Endothelial cell of umbilical vein (primary cell): ENCODE data around the gene ATF3.

ENCODE experiments used
- CTCF ChIP-seq, 2 donors: IDR thresholded peaks; 1 replicate in 1 of 2; 2 replicates in 1 of 2; pipeline ENCODE4 v1.5.1; 2011; ENCODE audit warnings: low read length in 2 of 2, mild to moderate bottlenecking in 2 of 2, moderate library complexity in 2 of 2, control low read depth in 1 of 2, inconsistent platforms in 1 of 2, low read depth in 1 of 2; ENCODE audit not compliant: insufficient read depth in 1 of 2; ENCODE audit errors: extremely low read depth in 1 of 2
- EZH2 ChIP-seq: IDR thresholded peaks from 2 replicates; pipeline ENCODE4 v1.6.1; 2012; ENCODE audit warnings: borderline replicate concordance, low read depth, mild to moderate bottlenecking, moderate library complexity, low read length, inconsistent platforms; ENCODE audit not compliant: severe bottlenecking
- FOS ChIP-seq: IDR thresholded peaks from 2 replicates; pipeline ENCODE4 v1.6.1; 2011; ENCODE audit warnings: mild to moderate bottlenecking, low read length, moderate library complexity, borderline replicate concordance; ENCODE audit not compliant: insufficient read depth
- GATA2 ChIP-seq: IDR thresholded peaks from 2 replicates; pipeline ENCODE4 v1.7.0; 2011; ENCODE audit warnings: low read depth, mild to moderate bottlenecking, moderate library complexity, mixed read lengths, low read length; ENCODE audit not compliant: insufficient read length, insufficient read depth
- JUN ChIP-seq: IDR thresholded peaks from 2 replicates; pipeline ENCODE4 v1.6.1; 2011; ENCODE audit warnings: borderline replicate concordance, low read depth; ENCODE audit not compliant: insufficient read length, insufficient read depth
- MAX ChIP-seq: IDR thresholded peaks from 2 replicates; pipeline ENCODE4 v1.6.1; 2011; ENCODE audit not compliant: insufficient read depth, insufficient read length
- MYC ChIP-seq: IDR thresholded peaks from one replicate; pipeline ENCODE4 v1.6.1; 2011; ENCODE audit warnings: mild to moderate bottlenecking, low read depth, low read length
- POLR2A ChIP-seq: IDR thresholded peaks from 2 replicates; pipeline ENCODE4 v1.6.1; 2012; ENCODE audit warnings: low read depth, mild to moderate bottlenecking, control low read depth, low read length
- POLR2AphosphoS5 ChIP-seq: IDR thresholded peaks from 2 replicates; pipeline ENCODE4 v1.6.1; 2012; ENCODE audit warnings: low read depth, mild to moderate bottlenecking, control low read depth, low read length, moderate library complexity; ENCODE audit not compliant: insufficient read depth

GRCh38 chr1:212613440-212614335 is 5.1 kb downstream of the ATF3 start:
- no peak for TF ChIP-seq EZH2
- no peak for TF ChIP-seq CTCF (IDR thresholded peaks at IDR 0.05; ENCODE audit: extremely low read depth in 1 of 2, insufficient read depth in 1 of 2, low read depth in 1 of 2, low read length in 2 of 2)
- TF ChIP-seq POLR2AphosphoS5: no peak
- no peak for TF ChIP-seq POLR2A
- TF ChIP-seq GATA2: no peak
- TF ChIP-seq JUN: no peak
- no peak for TF ChIP-seq MAX
- TF ChIP-seq MYC: no peak
- no peak for TF ChIP-seq FOS
